Parathyroid adenoma (tissue), 2 donors: ENCODE results near the gene SCN8A.

ENCODE experiments used
- H2AFZ ChIP-seq: fragments of 300-600 bp; sonication (generic); one replicate; pipeline ENCODE4 v1.7.0; 2017; ENCODE audit warnings: antibody characterized with exemption, mild to moderate bottlenecking
- H3K27ac ChIP-seq: fragments of 300-600 bp; sonication (generic); one replicate; pipeline ENCODE4 v1.7.0; 2017
- H3K27me3 ChIP-seq: fragments of 300-600 bp; sonication (generic); one replicate; pipeline ENCODE4 v1.7.0; 2017; ENCODE audit warnings: low read length; ENCODE audit not compliant: control insufficient read depth, insufficient read depth
- H3K36me3 ChIP-seq: fragments of 300-600 bp; sonication (generic); one replicate; pipeline ENCODE4 v1.7.0; 2017; ENCODE audit warnings: low read length; ENCODE audit not compliant: control insufficient read depth, insufficient read depth
- H3K4me1 ChIP-seq: fragments of 300-600 bp; sonication (generic); one replicate; pipeline ENCODE4 v1.7.0; 2017; ENCODE audit warnings: control low read depth
- H3K4me2 ChIP-seq: fragments of 300-600 bp; sonication (generic); one replicate; pipeline ENCODE4 v1.7.0; 2017; ENCODE audit warnings: low read length
- H3K4me3 ChIP-seq: fragments of 300-600 bp; sonication (generic); one replicate; pipeline ENCODE4 v1.7.0; 2017; ENCODE audit warnings: low read depth, low read length
- H3K79me2 ChIP-seq: fragments of 300-600 bp; sonication (generic); one replicate; pipeline ENCODE4 v1.7.0; 2017; ENCODE audit warnings: control low read depth
- H3K9ac ChIP-seq: fragments of 300-600 bp; sonication (generic); one replicate; pipeline ENCODE4 v1.7.0; 2017; ENCODE audit warnings: mild to moderate bottlenecking
- H3K9me3 ChIP-seq: fragments of 300-600 bp; sonication (generic); one replicate; pipeline ENCODE4 v1.7.0; 2017; ENCODE audit warnings: low read length; ENCODE audit not compliant: control insufficient read depth
- CTCF ChIP-seq: fragments of 300-600 bp; sonication (generic); IDR thresholded peaks from one replicate; pipeline ENCODE4 v1.7.0; 2017; ENCODE audit warnings: antibody characterized with exemption, mild to moderate bottlenecking
- donor health status: primary hyperparathyroidism.

The SCN8A gene

DNA sequence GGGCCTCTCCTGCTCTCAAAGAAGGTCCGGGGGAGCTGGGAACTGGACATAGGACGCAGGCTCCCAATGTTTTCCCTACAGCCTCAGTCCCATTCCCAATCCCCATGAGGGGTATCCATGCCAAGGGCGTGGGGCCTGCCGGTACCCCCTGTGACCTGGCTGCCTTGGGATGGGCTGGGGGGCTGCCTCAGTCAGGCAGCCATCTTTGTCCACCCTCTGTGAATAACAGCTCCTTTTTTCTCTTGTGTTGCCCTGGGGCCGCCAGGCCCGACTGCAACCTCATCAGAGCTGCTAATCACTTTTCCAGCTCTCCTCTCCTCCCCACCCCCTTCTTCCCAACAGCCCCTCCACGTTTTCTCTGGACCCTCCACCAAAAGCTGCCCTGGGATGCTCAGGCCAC, 246.3 kb downstream of the SCN8A start:
- Histone ChIP-seq H3K4me1 (peaks cover 15% of the 10 kb centered on the region), H3K9ac (no peak overlapping the region), H3K9me3 (no peaks in the 10 kb centered on the region), H3K36me3 (no peaks in the 10 kb centered on the region), H3K27ac (no peak overlapping the region), H3K4me3 (no peak overlapping the region), H3K4me2 (no peak overlapping the region), H3K79me2 (peaks cover 26% of the 10 kb centered on the region), H2AFZ (no peak overlapping the region), H3K27me3 (no peaks in the 10 kb centered on the region)
- no peak for TF ChIP-seq CTCF

- Histone ChIP-seq H3K4me2 (no peak overlapping the region), H3K9ac (no peak overlapping the region), H3K9me3 (no peaks in the 10 kb centered on the region), H3K4me3 (no peak overlapping the region), H2AFZ (no peak overlapping the region), H3K4me1 (peaks cover 15% of the 10 kb centered on the region), H3K27ac (no peak overlapping the region), H3K27me3 (no peaks in the 10 kb centered on the region), H3K36me3 (no peaks in the 10 kb centered on the region), H3K79me2 (peaks cover 31% of the 10 kb centered on the region)
- TF ChIP-seq CTCF, result no peak
These were observed 247.0 kb downstream of the SCN8A start for GRCh38 chr12:51838036-51838435.

DNA sequence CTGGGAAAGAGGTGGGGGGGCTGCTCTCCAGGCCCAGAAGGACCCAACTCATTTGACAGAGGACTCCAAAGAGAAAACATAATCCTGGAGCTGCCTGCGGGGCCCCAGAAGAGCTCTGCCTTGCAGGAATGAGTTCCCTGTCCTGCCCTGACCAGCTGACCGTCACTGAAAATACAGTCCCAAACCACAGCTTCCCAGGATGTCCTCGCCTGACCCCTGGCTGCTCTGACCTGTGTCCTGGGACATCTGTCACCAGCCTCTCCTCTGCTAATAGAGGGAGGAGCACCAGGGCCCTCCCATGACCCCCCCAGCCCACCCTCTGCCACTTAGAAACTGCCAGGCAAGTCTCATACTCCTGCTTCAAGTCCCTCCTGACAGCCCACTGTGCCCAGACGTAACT, 247.7 kb downstream of the SCN8A start:
- TF ChIP-seq CTCF, result no peak
- no peak overlapping the region for H3K9ac ChIP-seq
- peaks cover 26% of the 10 kb centered on the region for H3K79me2 ChIP-seq
- H3K4me2 ChIP-seq, result no peak overlapping the region
- no peak overlapping the region for H3K4me3 ChIP-seq
- H3K9me3 ChIP-seq, result no peaks in the 10 kb centered on the region
- H3K36me3 ChIP-seq, result no peaks in the 10 kb centered on the region
- no peak overlapping the region for H2AFZ ChIP-seq
- no peaks in the 10 kb centered on the region for H3K27me3 ChIP-seq
- H3K4me1 ChIP-seq, result peaks cover 11% of the 10 kb centered on the region
- no peak overlapping the region for H3K27ac ChIP-seq

DNA sequence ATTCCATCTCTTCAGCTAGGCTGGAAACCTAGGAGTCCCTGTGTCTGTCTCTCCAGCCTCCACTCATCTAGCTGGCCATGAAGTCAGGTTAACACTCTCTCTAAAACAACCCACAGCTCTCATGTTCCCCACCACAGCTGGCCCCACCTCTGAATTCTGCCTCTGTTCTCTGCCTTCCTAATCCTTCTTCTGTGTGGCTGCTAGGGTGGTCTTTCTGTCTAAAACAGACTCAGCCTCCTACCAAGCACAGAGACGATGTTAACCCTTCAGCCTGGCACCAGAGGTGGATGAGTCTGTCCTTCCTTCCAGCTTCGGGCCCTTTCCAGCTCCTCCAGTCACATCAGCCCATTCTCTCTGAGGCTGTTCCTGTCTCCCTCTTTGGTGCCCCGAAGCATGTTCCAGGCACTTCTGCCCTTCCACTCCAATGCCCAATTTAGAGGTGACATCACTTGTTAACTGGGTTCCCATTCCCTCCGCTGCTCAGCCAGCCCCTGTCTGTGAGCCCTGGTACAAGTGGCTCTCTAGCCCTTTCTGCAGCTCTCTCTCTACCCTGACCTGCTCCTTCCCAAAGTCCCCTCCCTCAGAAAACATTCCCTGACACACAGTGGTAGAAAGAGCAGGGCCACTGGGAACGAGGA, 248.4 kb downstream of the SCN8A start:
- Histone ChIP-seq H3K4me2 (no peak overlapping the region), H3K27ac (no peak overlapping the region), H3K4me1 (peaks cover 11% of the 10 kb centered on the region), H3K4me3 (no peak overlapping the region), H3K9me3 (no peaks in the 10 kb centered on the region), H3K79me2 (peaks cover 25% of the 10 kb centered on the region), H3K9ac (no peak overlapping the region), H2AFZ (no peak overlapping the region), H3K27me3 (no peaks in the 10 kb centered on the region), H3K36me3 (no peaks in the 10 kb centered on the region)
- TF ChIP-seq CTCF, result no peak

GRCh38 chr12:51840966-51841365, 249.9 kb downstream of the SCN8A start:
- no peak for TF ChIP-seq CTCF
- Histone ChIP-seq H3K4me2 (no peak overlapping the region), H3K4me3 (no peak overlapping the region), H3K27me3 (no peaks in the 10 kb centered on the region), H3K4me1 (peaks cover 12% of the 10 kb centered on the region), H3K36me3 (no peaks in the 10 kb centered on the region), H3K27ac (no peak overlapping the region), H2AFZ (no peak overlapping the region), H3K9ac (no peak overlapping the region), H3K79me2 (peaks cover 21% of the 10 kb centered on the region), H3K9me3 (no peaks in the 10 kb centered on the region)
